Coronary artery (tissue), 2 donors: ENCODE results near the gene TIAM2.
"Not testable (repeated sequence)": the region's sequence is repeated elsewhere in the genome, so short reads cannot be mapped to it uniquely, and the experiment has no call there.

Experiments used
- DNase-seq: peaks from one replicate; pipeline ENCODE4 v3.0.0-alpha.2; 2017; ENCODE audit warnings: low spot score
- H3K27ac ChIP-seq, 2 donors: fragments of 200-600 bp; sonication (generic); one replicate each; pipeline ENCODE4 v1.5.1; 2016 to 2019
- H3K4me3 ChIP-seq: fragments of 200-600 bp; sonication (generic); 2 replicates; pipeline ENCODE4 v1.5.1; 2016; ENCODE audit warnings: mild to moderate bottlenecking, moderate library complexity
- TF ChIP-seq, protein P1 (sequence below): fragments of 200-600 bp; sonication (generic); IDR thresholded peaks from one replicate; pipeline ENCODE4 v1.5.1; 2019; ENCODE audit warnings: antibody characterized with exemption

TIAM2 gene

DNA sequence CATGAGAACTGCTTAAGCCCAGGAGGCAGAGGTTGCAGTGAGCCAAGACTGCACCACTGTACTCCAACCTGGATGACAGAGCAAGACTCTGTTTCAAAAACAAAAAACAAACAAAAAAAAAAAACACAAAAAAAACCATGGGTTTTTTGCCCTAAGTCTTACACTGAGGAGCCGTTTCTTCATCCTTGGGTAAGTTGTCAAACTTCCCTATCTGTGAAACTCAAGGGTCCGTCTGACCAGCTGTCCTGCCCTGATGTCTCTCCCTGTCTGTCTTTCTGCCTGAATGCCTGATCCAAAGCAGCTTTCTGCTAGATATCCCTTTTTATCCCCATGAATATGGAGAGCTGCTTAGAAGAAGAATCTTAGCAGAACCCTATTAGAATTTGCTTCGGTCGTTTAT is 227.4 kb downstream of the TIAM2 start:
- H3K4me3 ChIP-seq, result no peak overlapping the region
- H3K27ac ChIP-seq, result no peak overlapping the region
- DNase-seq, result no peak
- TF ChIP-seq, protein P1, sequence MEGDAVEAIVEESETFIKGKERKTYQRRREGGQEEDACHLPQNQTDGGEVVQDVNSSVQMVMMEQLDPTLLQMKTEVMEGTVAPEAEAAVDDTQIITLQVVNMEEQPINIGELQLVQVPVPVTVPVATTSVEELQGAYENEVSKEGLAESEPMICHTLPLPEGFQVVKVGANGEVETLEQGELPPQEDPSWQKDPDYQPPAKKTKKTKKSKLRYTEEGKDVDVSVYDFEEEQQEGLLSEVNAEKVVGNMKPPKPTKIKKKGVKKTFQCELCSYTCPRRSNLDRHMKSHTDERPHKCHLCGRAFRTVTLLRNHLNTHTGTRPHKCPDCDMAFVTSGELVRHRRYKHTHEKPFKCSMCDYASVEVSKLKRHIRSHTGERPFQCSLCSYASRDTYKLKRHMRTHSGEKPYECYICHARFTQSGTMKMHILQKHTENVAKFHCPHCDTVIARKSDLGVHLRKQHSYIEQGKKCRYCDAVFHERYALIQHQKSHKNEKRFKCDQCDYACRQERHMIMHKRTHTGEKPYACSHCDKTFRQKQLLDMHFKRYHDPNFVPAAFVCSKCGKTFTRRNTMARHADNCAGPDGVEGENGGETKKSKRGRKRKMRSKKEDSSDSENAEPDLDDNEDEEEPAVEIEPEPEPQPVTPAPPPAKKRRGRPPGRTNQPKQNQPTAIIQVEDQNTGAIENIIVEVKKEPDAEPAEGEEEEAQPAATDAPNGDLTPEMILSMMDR, result no peak

DNA sequence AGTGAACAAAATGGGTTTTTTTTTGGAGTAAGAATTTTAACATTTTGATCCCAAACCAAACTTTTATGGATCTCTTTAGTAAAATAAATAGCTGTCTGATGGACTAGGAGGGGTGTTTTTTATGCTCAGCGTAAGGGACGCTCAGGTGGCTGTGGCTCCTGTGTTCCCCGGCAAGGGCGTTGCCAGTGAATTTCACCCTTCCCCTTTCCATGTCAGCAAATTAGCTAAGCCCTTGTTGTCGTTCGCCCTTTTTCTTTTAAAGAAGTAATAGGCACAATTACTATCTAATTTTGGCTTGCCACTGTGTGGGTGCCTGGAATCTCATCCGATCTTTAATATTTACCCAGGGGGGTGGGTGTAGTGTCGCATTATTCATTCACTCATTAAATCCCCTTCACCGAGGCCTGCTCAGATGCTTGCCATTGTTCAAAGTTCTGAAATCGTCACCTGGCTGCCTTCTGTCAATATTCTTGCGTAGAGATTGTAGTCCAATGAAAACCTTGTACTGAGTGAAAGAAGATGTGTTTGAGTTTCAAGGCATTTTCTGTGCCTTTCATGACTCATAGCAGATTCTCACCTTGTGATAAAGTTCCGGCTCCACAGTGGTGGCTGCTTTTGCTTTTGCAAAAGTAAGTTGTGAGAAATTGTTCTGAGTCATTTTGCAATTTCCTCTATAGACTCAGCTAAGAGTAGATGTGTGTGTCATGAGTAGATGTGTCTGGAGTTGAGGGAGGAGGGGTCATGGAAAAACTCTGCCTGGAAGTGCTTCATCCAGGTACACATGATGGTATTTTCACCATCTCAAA is 228.7 kb downstream of the TIAM2 start:
- TF ChIP-seq, protein P1, result no peak
- no peak for DNase-seq
- Histone ChIP-seq H3K4me3 (no peak overlapping the region), H3K27ac (no peak overlapping the region)

DNA sequence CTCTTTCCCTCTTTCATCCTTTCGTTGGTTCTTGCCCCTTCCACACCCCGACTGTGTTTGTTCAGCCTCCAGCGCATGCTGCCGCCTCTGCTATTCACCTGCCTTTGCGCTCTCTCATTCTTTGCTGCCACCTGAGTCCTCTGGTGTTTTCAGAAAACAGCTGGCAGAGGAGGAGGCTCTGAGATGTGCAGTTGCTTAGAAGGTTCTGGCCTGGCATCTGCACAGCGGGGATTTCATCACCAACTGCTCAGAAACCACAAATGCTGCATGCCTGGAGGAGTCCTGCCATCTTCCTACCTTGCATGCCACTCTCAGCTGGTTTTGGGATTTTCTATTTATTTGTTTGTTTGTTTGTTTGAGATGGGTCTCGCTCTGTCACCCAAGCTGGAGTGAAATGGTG is 229.5 kb downstream of the TIAM2 start:
- no peak overlapping the region for H3K27ac ChIP-seq
- no peak overlapping the region for H3K4me3 ChIP-seq
- TF ChIP-seq, protein P1, result no peak
- no peak for DNase-seq

DNA sequence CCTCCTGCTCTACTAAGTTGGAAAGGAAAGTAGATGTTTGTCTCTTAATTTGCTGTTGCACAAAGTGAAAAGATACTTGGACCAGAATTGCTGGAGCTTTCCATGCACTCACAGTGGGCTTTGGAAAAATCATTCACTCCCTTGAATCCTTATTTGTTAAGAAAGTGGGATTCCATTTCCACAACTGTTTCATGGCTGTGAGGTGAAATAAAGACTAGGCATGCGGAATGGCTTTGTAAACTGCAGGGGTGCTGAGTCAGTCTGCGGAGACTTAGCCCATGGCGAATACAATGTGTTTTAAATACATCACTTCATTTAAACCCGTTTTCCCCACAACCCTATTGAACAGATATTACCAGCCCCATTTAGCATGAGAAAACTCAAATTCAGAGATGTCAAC is 231.9 kb downstream of the TIAM2 start:
- Histone ChIP-seq H3K4me3 (no peak overlapping the region), H3K27ac (no peak overlapping the region)
- TF ChIP-seq, protein P1, result no peak
- DNase-seq, result no peak

DNA sequence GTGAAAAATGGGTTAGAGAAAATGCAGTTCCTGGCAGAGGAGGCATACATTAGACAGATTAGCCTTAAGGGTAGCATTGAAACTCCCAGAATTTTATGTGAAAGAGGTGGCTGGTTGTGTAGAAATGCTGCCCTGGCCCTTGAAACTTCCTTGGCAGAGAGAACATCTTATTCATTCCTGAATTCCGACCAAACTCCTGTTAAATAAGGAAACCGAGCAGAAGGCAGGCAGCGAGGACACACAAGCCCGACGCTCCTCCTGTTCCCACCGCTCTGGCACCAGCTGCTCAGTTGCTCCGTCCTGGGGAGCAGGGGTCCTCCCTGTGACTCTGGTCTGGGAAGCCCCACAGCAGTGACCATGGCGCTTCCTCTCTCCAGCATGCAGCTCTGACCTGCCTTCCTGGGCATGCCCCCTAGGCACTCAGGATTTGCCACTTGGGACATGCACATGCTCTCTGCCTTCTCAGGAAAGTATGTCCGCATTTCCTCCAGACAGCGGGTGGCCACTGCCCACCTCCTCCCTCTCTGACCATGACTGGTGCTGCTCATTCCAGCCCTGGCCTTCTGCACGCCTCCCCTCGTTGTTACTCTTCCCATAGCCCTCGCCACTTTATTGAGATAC is 233.5 kb downstream of the TIAM2 start:
- DNase-seq, result no peak
- H3K4me3 ChIP-seq, result peak overlapping the region; percentile 62
- peak overlapping the region; percentile 28 to 86 for H3K27ac ChIP-seq
- TF ChIP-seq, protein P1, result no peak

DNA sequence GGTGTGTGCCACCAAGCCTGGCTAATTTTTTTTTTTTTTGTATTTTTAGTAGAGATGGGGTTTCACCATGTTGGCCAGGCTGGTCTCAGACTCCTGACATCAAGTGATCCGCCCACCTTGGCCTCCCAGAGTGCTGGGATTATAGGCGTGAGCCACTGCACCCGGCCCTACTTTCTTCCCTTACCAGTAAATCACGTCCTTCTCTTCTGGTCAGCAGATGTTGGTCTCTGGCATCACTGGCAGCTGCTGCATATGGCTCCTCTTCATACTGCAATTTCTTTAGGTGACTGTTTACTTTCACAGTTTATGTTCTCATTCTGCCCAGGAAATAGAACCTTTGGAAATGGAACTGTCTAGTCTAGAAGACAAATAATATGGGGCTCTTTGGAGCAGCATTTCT is 235.9 kb downstream of the TIAM2 start:
- DNase-seq, H3K27ac ChIP-seq, H3K4me3 ChIP-seq: not testable (repeated sequence)

DNA sequence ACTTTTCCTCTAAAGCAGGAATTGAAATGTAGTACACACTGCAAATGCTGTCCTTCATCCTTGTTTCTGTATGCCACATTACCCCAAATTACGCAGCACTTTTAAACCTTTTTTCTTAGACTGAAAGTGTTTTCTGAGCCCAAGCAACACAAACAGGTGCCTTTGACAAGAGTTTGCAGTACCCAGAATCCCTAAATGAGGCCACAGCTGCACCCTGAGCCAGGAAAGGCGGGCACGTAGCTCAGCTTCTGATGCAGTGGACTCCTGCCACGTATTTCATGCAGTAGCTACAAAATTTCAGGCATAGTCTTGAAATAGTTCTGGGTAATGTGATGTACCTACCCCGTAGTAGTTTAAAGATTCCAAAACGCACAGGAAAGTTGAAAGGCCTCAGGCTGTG is 237.7 kb downstream of the TIAM2 start:
- Histone ChIP-seq H3K27ac (no peak overlapping the region), H3K4me3 (no peak overlapping the region)
- DNase-seq, result no peak
- TF ChIP-seq, protein P1, result no peak
